Activated CD4-positive, alpha-beta T cell treated with anti-CD3 and anti-CD28 coated beads for 36 hours (primary cell): Measurements from ENCODE around the gene PTGER3. TPM values are rescaled to one million over a fixed set of nuclear protein-coding genes. Genes with fewer than 3 reads are reported as not detected.

ENCODE experiments used
- ATAC-seq: fragments of 200-7000 bp; cut with Tn5 transposase; one replicate; pipeline ENCODE4 v1.10.0; 2021; ENCODE audit warnings: mild to moderate bottlenecking, moderate library complexity
- CTCF ChIA-PET: fragments of 350-600 bp; sonication (Branson Sonifier 250); formaldehyde crosslinking; loops from one replicate; lab custom pipeline; 2021; ENCODE audit warnings: antibody characterized with exemption; lab: Charles Lee
- POLR2A ChIA-PET: fragments of 350-600 bp; sonication (Branson Sonifier 250); formaldehyde crosslinking; loops from one replicate; lab custom pipeline; 2021; ENCODE audit warnings: antibody characterized with exemption, inconsistent platforms; lab: Charles Lee
- DNase-seq: peaks from one replicate; pipeline ENCODE4 v3.0.0-alpha.2; 2020
- H3K27ac Mint-ChIP-seq: one replicate; pipeline ENCODE4 v1.8.0; 2021; ENCODE audit warnings: mixed read lengths
- H3K27me3 Mint-ChIP-seq: one replicate; pipeline ENCODE4 v1.8.0; 2021; ENCODE audit warnings: mixed read lengths
- H3K36me3 Mint-ChIP-seq: one replicate; pipeline ENCODE4 v1.8.0; 2021; ENCODE audit warnings: low read depth, mixed read lengths
- H3K4me1 Mint-ChIP-seq: one replicate; pipeline ENCODE4 v1.8.0; 2021; ENCODE audit warnings: mixed read lengths
- H3K4me3 Mint-ChIP-seq: one replicate; pipeline ENCODE4 v1.8.0; 2021; ENCODE audit warnings: mild to moderate bottlenecking, moderate library complexity, mixed read lengths
- H3K9me3 Mint-ChIP-seq: one replicate; pipeline ENCODE4 v1.8.0; 2021; ENCODE audit warnings: low read depth, mixed read lengths
- intact Hi-C, 2 experiments: fragments of 100-400 bp; cut with DNase I in 1 of 2; cut with micrococcal nuclease in 1 of 2; formaldehyde crosslinking; loops; one replicate each; pipeline versions ENCODE4 v1.14.2 to v1.15.1; 2022 to 2024; cut with DNase I, micrococcal nuclease
- total RNA-seq, 2 experiments: library from RNA; stranded (reverse); gene quantifications; one replicate each; pipeline ENCODE4 v1.2.3, GENCODE V29; 2021

Gene PTGER3
- total RNA-seq = not detected

DNA sequence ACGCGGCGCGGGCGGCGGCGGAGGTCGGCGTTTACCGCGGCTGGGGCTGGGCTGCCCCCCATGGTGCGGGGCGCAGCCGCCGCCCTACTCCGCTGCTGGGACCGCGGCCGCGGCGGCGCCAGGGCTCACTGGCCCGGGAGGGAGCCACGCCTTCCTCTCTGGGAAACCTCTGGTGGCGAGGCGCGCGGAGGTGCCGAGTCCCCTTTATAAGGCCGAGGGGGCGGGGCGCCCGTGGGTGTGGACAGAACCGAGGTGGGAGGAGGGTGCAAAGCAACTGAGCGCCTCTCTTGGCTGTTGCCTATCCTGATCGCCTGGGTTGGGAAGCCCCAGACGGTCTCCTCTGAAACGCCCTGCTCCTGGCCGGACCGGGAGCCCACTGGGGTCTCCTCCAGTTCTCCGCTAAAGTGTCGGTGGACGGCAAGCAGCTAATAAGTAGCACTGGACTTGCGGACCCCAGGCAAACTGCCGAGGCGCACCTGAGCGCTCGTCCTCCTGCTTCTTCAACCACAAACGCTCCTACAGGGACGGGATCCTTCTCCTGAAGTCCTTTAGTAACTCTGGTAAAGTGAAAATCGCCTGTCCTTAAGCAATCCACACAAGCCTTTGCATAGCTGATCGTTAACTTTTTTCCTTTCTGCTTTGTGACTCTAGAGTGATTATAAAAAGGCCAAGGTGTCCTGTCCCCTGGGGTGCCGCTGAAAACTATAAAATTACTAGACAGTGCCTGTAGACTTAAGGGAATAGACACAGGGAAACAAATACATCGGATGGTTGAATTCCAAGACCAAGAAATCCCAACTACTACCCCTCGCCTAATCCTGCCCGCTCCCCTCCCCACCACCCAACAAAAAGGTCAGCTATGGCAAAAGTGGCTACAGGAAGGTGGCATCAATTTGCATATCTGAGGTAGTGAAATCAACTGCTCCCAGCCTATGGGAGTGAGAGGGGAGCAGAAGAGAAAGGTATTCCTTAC lies at the start of gene PTGER3:
Gene PTGER3 (minus strand): TSS at position 182 of the 973 bp plus-strand sequence. CDS start 239 bp downstream, outside the sequence.
- intact Hi-C loops = loop anchor here in 1 of 2 experiments (5.0 kb wide), 1 partner anchor 916 kb away; no protein-coding TSS in a partner anchor
- DNase-seq = peak; percentile 58
- ChIA-PET POLR2A (no interaction called here), CTCF (interaction anchor here (0.7 to 2.8 kb wide), 4 partner anchors 16 to 520 kb away, joined by 3 to 10 read pairs (median 6); no protein-coding TSS in a partner anchor)
- H3K27me3 Mint-ChIP-seq = peaks cover 33% of the 10 kb centered on the region
- no peaks in the 10 kb centered on the region for H3K36me3 Mint-ChIP-seq
- H3K9me3 Mint-ChIP-seq = no peaks in the 10 kb centered on the region
- peak within 1 kb of the TSS; percentile 66 for H3K4me3 Mint-ChIP-seq
- no peak within 1 kb of the TSS for H3K27ac Mint-ChIP-seq
- H3K4me1 Mint-ChIP-seq = peaks cover 19% of the 10 kb centered on the region
- ATAC-seq = peak; percentile 42

GRCh38 chr1:71094913-71095312 lies 47.3 kb upstream of the PTGER3 start:
- Mint-ChIP-seq H3K9me3 (no peaks in the 10 kb centered on the region), H3K4me3 (no peak overlapping the region), H3K27ac (no peak overlapping the region), H3K36me3 (no peaks in the 10 kb centered on the region), H3K27me3 (peaks cover 10% of the 10 kb centered on the region), H3K4me1 (no peaks in the 10 kb centered on the region)
- intact Hi-C loops = loop anchor here in 1 of 2 experiments (2.0 to 5.0 kb wide), 2 partner anchors 426 to 942 kb away; no protein-coding TSS in a partner anchor
- ChIA-PET POLR2A (no interaction called here), CTCF (interaction anchor here (1.3 kb wide), 1 partner anchor 10 kb away, joined by 3 read pairs; no protein-coding TSS in a partner anchor)
- DNase-seq = no peak
- ATAC-seq = no peak

DNA sequence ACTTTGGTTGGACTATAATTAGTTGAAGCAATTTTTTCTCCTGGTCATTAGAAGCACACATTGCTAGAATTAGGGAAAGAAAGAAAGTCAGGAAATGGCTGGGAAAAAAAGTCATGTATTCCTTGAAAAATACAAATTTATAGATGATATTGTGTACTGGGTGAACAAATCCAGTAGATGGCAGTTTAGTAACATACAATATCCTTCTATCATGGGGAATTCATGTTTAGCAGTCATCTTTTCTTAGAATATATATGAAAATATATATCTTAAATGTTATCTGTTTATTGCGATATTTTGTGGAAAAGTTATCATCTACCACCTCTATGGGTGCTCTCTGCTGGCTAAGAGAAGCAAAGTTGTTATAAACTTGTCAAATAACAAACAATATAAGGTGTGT lies 46.3 kb upstream of the PTGER3 start:
- ATAC-seq = no peak
- peaks cover 8% of the 10 kb centered on the region for H3K27me3 Mint-ChIP-seq
- H3K4me3 Mint-ChIP-seq = no peak overlapping the region
- no peak for DNase-seq
- intact Hi-C loops = loop anchor here in 1 of 2 experiments (2.0 to 5.0 kb wide), 2 partner anchors 427 to 943 kb away; no protein-coding TSS in a partner anchor
- H3K9me3 Mint-ChIP-seq = no peaks in the 10 kb centered on the region
- ChIA-PET CTCF (no interaction called here), POLR2A (no interaction called here)
- no peaks in the 10 kb centered on the region for H3K36me3 Mint-ChIP-seq
- H3K27ac Mint-ChIP-seq = no peak overlapping the region
- H3K4me1 Mint-ChIP-seq = no peaks in the 10 kb centered on the region

- H3K4me3 Mint-ChIP-seq = no peak overlapping the region
- no peaks in the 10 kb centered on the region for H3K36me3 Mint-ChIP-seq
- CTCF ChIA-PET = no interaction called here
- peaks cover 16% of the 10 kb centered on the region for H3K27me3 Mint-ChIP-seq
- POLR2A ChIA-PET = no interaction called here
- ATAC-seq (no peak), DNase-seq (no peak)
- no peak overlapping the region for H3K27ac Mint-ChIP-seq
- no peaks in the 10 kb centered on the region for H3K4me1 Mint-ChIP-seq
- H3K9me3 Mint-ChIP-seq = no peaks in the 10 kb centered on the region
- intact Hi-C loops = loop anchor here in 1 of 2 experiments (5.0 kb wide), 1 partner anchor 948 kb away; no protein-coding TSS in a partner anchor
Measured at GRCh38 chr1:71089536-71090270, 42.1 kb upstream of the PTGER3 start.

DNA sequence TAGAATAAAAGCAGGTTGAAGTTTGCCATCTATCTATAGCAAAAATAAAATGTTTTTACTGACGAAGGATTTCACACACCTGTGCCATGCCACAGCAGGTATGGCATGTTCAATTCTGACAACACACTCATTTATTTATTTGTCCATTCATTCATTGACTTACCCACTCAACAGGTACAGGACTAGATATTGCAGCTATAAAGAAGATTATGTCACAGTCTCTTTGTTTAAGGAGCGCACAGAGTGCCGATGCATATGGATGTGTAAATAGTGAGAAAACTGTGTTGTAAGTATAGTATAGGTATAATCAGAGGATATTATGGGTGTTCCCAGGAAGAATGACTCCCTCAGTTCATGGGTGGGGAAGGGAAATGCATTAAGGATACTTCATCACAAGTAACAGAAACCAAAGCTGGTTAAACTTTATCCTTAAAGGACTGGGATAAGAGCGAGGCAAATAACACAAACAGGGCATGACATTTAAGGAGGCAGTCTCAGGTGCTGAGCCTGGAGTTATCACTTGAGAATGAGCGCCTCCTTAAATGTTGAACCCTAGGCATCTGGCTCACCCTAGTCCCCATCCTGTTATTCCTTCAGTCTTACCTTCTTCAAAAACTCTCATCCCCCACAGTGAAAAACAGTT lies 41.1 kb upstream of the PTGER3 start:
- Mint-ChIP-seq H3K27ac (no peak overlapping the region), H3K4me3 (no peak overlapping the region), H3K4me1 (no peaks in the 10 kb centered on the region), H3K9me3 (no peaks in the 10 kb centered on the region), H3K36me3 (no peaks in the 10 kb centered on the region), H3K27me3 (peaks cover 20% of the 10 kb centered on the region)
- CTCF ChIA-PET = no interaction called here
- POLR2A ChIA-PET = no interaction called here
- no peak for ATAC-seq
- intact Hi-C loops = no loop called here
- DNase-seq = no peak

- CTCF ChIA-PET = interaction anchor here (0.7 to 1.0 kb wide), 2 partner anchors 31 to 38 kb away, joined by 3 read pairs; no protein-coding TSS in a partner anchor
- H3K4me1 Mint-ChIP-seq = no peaks in the 10 kb centered on the region
- no peak overlapping the region for H3K4me3 Mint-ChIP-seq
- DNase-seq (no peak), ATAC-seq (no peak)
- intact Hi-C loops = no loop called here
- H3K9me3 Mint-ChIP-seq = no peaks in the 10 kb centered on the region
- no peaks in the 10 kb centered on the region for H3K36me3 Mint-ChIP-seq
- peaks cover 23% of the 10 kb centered on the region for H3K27me3 Mint-ChIP-seq
- POLR2A ChIA-PET = no interaction called here
- no peak overlapping the region for H3K27ac Mint-ChIP-seq
Measured at GRCh38 chr1:71087713-71088112, 40.1 kb upstream of the PTGER3 start.

- intact Hi-C loops = no loop called here
- CTCF ChIA-PET = interaction anchor here (0.7 to 1.0 kb wide), 2 partner anchors 32 to 38 kb away, joined by 3 read pairs; no protein-coding TSS in a partner anchor
- H3K4me3 Mint-ChIP-seq = no peak overlapping the region
- no peak overlapping the region for H3K27ac Mint-ChIP-seq
- POLR2A ChIA-PET = no interaction called here
- H3K4me1 Mint-ChIP-seq = peaks cover 1% of the 10 kb centered on the region
- no peaks in the 10 kb centered on the region for H3K9me3 Mint-ChIP-seq
- no peak for ATAC-seq
- no peak for DNase-seq
- no peaks in the 10 kb centered on the region for H3K36me3 Mint-ChIP-seq
- H3K27me3 Mint-ChIP-seq = peaks cover 23% of the 10 kb centered on the region
Measured at GRCh38 chr1:71087060-71087459, 39.4 kb upstream of the PTGER3 start.

DNA sequence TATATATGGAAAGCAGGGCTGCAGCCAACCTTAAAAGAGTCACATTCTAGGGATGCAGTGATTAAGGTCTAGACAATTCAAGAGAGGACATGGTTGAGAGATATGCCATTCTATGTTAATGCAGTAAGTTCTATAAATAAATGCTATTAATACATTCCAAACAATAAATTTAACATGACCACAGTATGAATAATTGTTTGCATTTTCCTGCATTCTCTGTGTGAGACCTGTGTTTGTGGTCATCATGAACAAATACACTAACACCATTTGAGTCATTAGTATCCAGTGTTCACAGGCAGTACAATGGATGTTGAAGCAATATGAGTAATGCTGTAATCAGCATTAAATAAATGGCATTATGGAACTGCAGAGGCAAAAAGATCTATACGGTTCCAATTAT lies 38.7 kb upstream of the PTGER3 start:
- ChIA-PET POLR2A (no interaction called here), CTCF (no interaction called here)
- intact Hi-C loops = no loop called here
- Mint-ChIP-seq H3K27ac (no peak overlapping the region), H3K4me3 (no peak overlapping the region), H3K4me1 (peaks cover 8% of the 10 kb centered on the region), H3K27me3 (peaks cover 23% of the 10 kb centered on the region), H3K9me3 (no peaks in the 10 kb centered on the region), H3K36me3 (no peaks in the 10 kb centered on the region)
- DNase-seq (no peak), ATAC-seq (no peak)

DNA sequence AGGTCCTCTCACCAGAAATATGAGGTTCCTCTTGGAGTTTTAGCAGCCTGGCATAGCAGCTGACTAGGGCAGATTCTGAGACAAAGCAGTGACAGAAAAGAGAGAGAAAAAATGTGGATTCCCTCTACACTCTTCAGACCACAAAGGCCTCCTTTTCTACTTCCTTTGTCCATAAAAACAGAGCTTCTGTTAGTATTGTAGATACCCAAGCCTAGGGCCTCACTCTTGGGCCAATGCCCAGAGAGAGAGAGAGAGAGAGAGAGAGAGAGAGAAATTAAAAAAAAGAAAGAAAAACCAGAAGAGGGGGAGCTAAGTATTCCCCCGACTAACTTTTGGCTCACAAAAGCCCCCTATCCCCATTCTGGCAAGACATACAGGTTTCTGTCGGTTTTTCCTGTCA lies 35.7 kb upstream of the PTGER3 start:
- peaks cover 14% of the 10 kb centered on the region for H3K27me3 Mint-ChIP-seq
- H3K4me3 Mint-ChIP-seq = no peak overlapping the region
- peaks cover 10% of the 10 kb centered on the region for H3K36me3 Mint-ChIP-seq
- POLR2A ChIA-PET = no interaction called here
- CTCF ChIA-PET = interaction anchor here (0.7 to 0.8 kb wide), 2 partner anchors 10 to 638 kb away, joined by 3 read pairs; no protein-coding TSS in a partner anchor
- no peak overlapping the region for H3K27ac Mint-ChIP-seq
- intact Hi-C loops = loop anchor here in 1 of 2 experiments (5.0 kb wide), 1 partner anchor 1199 kb away; the partner anchor contains the start of gene NEGR1
- ATAC-seq (no peak), DNase-seq (no peak)
- H3K4me1 Mint-ChIP-seq = peaks cover 15% of the 10 kb centered on the region
- no peaks in the 10 kb centered on the region for H3K9me3 Mint-ChIP-seq

DNA sequence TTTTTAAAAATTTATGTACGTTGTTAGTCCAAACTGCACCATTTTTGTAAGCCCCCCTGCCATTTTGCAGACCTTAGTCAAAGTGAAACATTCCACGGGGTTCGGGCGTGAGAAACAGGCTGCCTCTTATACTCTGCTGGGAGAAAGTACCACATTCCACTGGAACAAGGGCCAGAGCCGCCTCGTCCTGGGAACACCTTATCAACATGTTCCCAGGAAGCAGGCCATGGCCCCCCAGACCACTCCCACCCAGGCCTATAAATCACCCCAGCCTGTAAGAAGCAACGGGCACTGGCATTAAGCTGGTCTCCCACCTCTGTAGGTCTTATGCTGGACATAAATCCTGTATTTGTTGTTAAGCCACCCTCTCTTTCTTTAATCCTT lies 34.1 kb upstream of the PTGER3 start:
- peaks cover 18% of the 10 kb centered on the region for H3K4me1 Mint-ChIP-seq
- peak overlapping the region; percentile 96 for H3K27ac Mint-ChIP-seq
- ATAC-seq (no peak), DNase-seq (peak; percentile 8)
- POLR2A ChIA-PET = interaction anchor here (1.0 kb wide), 1 partner anchor 16 kb away, joined by 3 read pairs; no protein-coding TSS in a partner anchor
- peaks cover 14% of the 10 kb centered on the region for H3K27me3 Mint-ChIP-seq
- no peaks in the 10 kb centered on the region for H3K9me3 Mint-ChIP-seq
- CTCF ChIA-PET = interaction anchor here (0.6 to 1.8 kb wide), 6 partner anchors 9 to 1584 kb away, joined by 3 to 10 read pairs (median 4); no protein-coding TSS in a partner anchor
- H3K36me3 Mint-ChIP-seq = peaks cover 15% of the 10 kb centered on the region
- intact Hi-C loops = loop anchor here (1.0 to 5.0 kb wide), 6 partner anchors 671 to 1201 kb away; partner anchors contain the start of genes ANKRD13C (in 2 of the 2), CTH (in 2 of the 2), LRRC40 (in 2 of the 2) and NEGR1 (in 1 of the 2)
- H3K4me3 Mint-ChIP-seq = peak overlapping the region; percentile 99
